Vagina (tissue), 2 donors: ENCODE data around the gene C4BPA. TPM values are rescaled to one million over a fixed set of nuclear protein-coding genes. Genes with fewer than 3 reads are reported as not detected.
A peak's percentile ranks its signal among the peaks of the same experiment; 100 is the strongest.

Source experiments
- DNase-seq, 2 donors: peaks; one replicate each; pipeline ENCODE4 v3.0.0-alpha.2; 2017; ENCODE audit errors: extremely low spot score in 2 of 2
- H3K27ac ChIP-seq: fragments of 200-600 bp; sonication (generic); one replicate; pipeline ENCODE4 v1.5.1; 2019
- H3K27me3 ChIP-seq: fragments of 200-600 bp; sonication (generic); one replicate; pipeline ENCODE4 v1.5.1; 2019
- H3K36me3 ChIP-seq, 2 donors: fragments of 200-600 bp; sonication (generic); one replicate each; pipeline ENCODE4 v1.5.1; 2017 to 2019
- H3K4me1 ChIP-seq: fragments of 200-600 bp; sonication (generic); one replicate; pipeline ENCODE4 v1.5.1; 2019
- H3K4me3 ChIP-seq, 2 donors: fragments of 200-600 bp; sonication (generic); 1 replicate in 1 of 2; 2 replicates in 1 of 2; pipeline ENCODE4 v1.5.1; 2016 to 2019
- H3K9me3 ChIP-seq: fragments of 200-600 bp; sonication (generic); one replicate; pipeline ENCODE4 v1.5.1; 2019
- CTCF ChIP-seq, 3 experiments: fragments of 450-650 bp in 2 of 3; fragments of 200-600 bp in 1 of 3; sonication (generic) in 1 of 3; IDR thresholded peaks; one replicate each; pipeline ENCODE4 v1.5.1; 2017 to 2019; ENCODE audit warnings: antibody characterized with exemption in 3 of 3, mild to moderate bottlenecking in 2 of 3, moderate library complexity in 2 of 3
- POLR2A ChIP-seq, 2 donors: fragments of 450-650 bp; IDR thresholded peaks; one replicate each; pipeline ENCODE4 v1.6.1; 2017; ENCODE audit warnings: antibody characterized with exemption in 2 of 2, mild to moderate bottlenecking in 2 of 2, moderate library complexity in 2 of 2
- POLR2AphosphoS5 ChIP-seq, 2 donors: sonication (generic); formaldehyde crosslinking; IDR thresholded peaks; one replicate each; pipeline ENCODE4 v1.9.0; 2017; ENCODE audit warnings: antibody characterized with exemption in 2 of 2, mild to moderate bottlenecking in 2 of 2, low read depth in 1 of 2; ENCODE audit not compliant: insufficient read depth in 1 of 2
- intact Hi-C: fragments of 100-400 bp; cut with DNase I; formaldehyde crosslinking; loops from one replicate; pipeline ENCODE4 v1.15.1; 2023
- total RNA-seq: library from RNA; depleted of rRNA; stranded (reverse); fragments of >200 nt; gene quantifications from one replicate; pipeline ENCODE4 v1.2.3, GENCODE V29; 2016

The C4BPA gene
- total RNA-seq, 1 donor from 2014 or later, result not detected

DNA sequence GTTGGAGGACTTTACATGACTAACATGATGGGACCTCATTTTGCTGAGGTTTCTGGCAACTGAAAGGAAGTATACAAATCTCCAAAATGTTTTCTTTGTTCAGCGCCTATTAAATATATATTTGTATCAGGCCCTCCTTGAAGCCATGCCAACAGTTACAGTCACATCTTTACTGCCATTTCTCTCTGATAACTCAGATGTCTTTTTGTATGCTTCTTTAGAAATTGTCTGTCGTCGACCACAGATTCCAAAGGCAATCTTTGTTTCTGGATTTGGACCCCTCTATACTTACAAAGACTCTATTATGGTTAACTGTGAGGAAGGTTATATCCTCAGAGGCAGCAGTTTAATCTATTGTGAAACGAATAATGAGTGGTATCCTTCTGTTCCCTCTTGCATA lies 69.4 kb downstream of the C4BPA start:
- intact Hi-C loops, result no loop called here
- H3K4me1 ChIP-seq, result no peaks in the 10 kb centered on the region
- H3K27ac ChIP-seq, result no peak overlapping the region
- no peak for DNase-seq
- H3K4me3 ChIP-seq, result no peak overlapping the region
- H3K9me3 ChIP-seq, result no peaks in the 10 kb centered on the region
- TF ChIP-seq POLR2A (IDR thresholded peaks at IDR 0.05), result no peak
- no peak for TF ChIP-seq POLR2AphosphoS5 (IDR thresholded peaks at IDR 0.05; ENCODE audit: insufficient read depth in 1 of 2, low read depth in 1 of 2)
- no peak for TF ChIP-seq CTCF (IDR thresholded peaks at IDR 0.05)
- H3K36me3 ChIP-seq, result no peaks in the 10 kb centered on the region
- H3K27me3 ChIP-seq, result no peaks in the 10 kb centered on the region

- Histone ChIP-seq H3K27me3 (no peaks in the 10 kb centered on the region), H3K4me1 (no peaks in the 10 kb centered on the region), H3K4me3 (no peak overlapping the region), H3K27ac (no peak overlapping the region), H3K9me3 (no peaks in the 10 kb centered on the region), H3K36me3 (no peaks in the 10 kb centered on the region)
- no peak for DNase-seq
- TF ChIP-seq POLR2A (IDR thresholded peaks at IDR 0.05), result no peak
- intact Hi-C loops, result no loop called here
These were observed 70.9 kb downstream of the C4BPA start for GRCh38 chr1:207174913-207175312.

DNA sequence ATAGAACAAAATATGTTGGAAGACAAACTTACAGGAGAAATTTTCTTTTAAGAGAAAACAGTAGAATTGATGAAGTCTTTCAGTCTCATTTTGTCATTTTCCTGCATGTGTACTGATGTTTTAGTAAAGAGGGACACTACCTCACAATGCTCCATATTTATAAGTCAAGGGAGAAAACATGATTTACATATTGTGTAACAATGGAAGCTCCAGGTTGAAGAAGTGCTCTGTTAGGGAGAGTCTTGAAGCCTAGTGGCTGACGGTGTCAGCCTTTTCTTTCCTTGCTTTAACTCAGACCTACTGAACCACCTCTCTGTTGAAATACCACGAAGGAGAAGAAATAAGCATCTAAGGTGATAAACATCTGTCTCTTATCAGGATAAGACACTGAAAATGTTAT lies 75.0 kb downstream of the C4BPA start:
- H3K9me3 ChIP-seq, result no peaks in the 10 kb centered on the region
- TF ChIP-seq POLR2AphosphoS5 (IDR thresholded peaks at IDR 0.05; ENCODE audit: insufficient read depth in 1 of 2, low read depth in 1 of 2), result no peak
- TF ChIP-seq CTCF (IDR thresholded peaks at IDR 0.05), result no peak
- TF ChIP-seq POLR2A (IDR thresholded peaks at IDR 0.05), result no peak
- no peaks in the 10 kb centered on the region for H3K4me1 ChIP-seq
- DNase-seq, result no peak
- H3K27ac ChIP-seq, result no peak overlapping the region
- H3K4me3 ChIP-seq, result no peak overlapping the region
- no peaks in the 10 kb centered on the region for H3K36me3 ChIP-seq
- intact Hi-C loops, result no loop called here
- no peaks in the 10 kb centered on the region for H3K27me3 ChIP-seq

GRCh38 chr1:207181847-207182246 lies 77.8 kb downstream of the C4BPA start:
- H3K9me3 ChIP-seq, result no peaks in the 10 kb centered on the region
- TF ChIP-seq POLR2AphosphoS5 (IDR thresholded peaks at IDR 0.05; ENCODE audit: insufficient read depth in 1 of 2, low read depth in 1 of 2) (no peak), CTCF (IDR thresholded peaks at IDR 0.05) (no peak), POLR2A (IDR thresholded peaks at IDR 0.05) (no peak)
- no peaks in the 10 kb centered on the region for H3K27me3 ChIP-seq
- intact Hi-C loops, result no loop called here
- H3K36me3 ChIP-seq, result no peaks in the 10 kb centered on the region
- no peaks in the 10 kb centered on the region for H3K4me1 ChIP-seq
- H3K4me3 ChIP-seq, result no peak overlapping the region
- no peak overlapping the region for H3K27ac ChIP-seq
- DNase-seq, result no peak

DNA sequence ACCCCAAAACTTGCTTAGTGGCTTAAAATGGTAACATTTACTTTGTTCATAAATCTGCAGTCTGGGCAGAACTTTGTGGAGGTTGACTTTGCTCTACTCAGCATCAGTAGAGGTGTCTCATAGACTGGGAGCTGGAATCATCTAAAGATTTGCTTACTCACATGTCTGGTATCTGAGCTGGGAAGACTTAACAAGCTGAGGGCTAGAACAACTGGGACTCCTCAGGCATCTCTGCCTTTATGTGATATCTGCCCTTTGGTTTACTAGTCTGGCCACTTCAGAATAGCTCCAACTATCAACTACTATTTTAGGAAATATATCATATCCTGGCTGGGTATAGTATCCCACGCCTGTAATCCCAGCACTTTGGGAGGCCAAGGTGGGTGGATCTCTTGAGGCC lies 82.5 kb downstream of the C4BPA start:
- Histone ChIP-seq H3K9me3 (no peaks in the 10 kb centered on the region), H3K36me3 (no peaks in the 10 kb centered on the region), H3K27ac (no peak overlapping the region), H3K4me1 (no peaks in the 10 kb centered on the region), H3K4me3 (no peak overlapping the region), H3K27me3 (no peaks in the 10 kb centered on the region)
- intact Hi-C loops, result no loop called here
- TF ChIP-seq CTCF (IDR thresholded peaks at IDR 0.05) (no peak), POLR2AphosphoS5 (IDR thresholded peaks at IDR 0.05; ENCODE audit: insufficient read depth in 1 of 2, low read depth in 1 of 2) (no peak), POLR2A (IDR thresholded peaks at IDR 0.05) (no peak)
- DNase-seq, result no peak

DNA sequence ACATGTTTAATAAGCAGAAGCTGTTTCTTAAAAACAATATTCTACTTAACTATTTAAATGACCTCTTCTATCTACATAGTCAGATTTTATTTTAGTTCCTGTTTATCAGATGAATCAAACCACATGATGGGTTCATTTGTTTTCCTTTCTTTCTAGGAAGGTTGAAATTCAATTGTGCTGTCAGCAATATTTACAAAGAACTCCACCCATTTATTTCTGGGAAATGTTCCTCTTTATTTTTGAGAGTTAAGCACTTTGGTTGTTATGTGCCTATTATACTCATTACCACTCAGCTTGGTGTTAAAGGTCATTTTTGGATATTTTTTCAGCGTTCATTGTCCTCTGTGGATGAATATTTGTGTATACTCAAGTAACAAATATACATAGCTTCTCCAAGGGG lies 84.9 kb downstream of the C4BPA start:
- Histone ChIP-seq H3K27me3 (no peaks in the 10 kb centered on the region), H3K9me3 (no peaks in the 10 kb centered on the region), H3K36me3 (no peaks in the 10 kb centered on the region), H3K4me3 (no peak overlapping the region), H3K4me1 (no peaks in the 10 kb centered on the region), H3K27ac (no peak overlapping the region)
- DNase-seq, result no peak
- intact Hi-C loops, result no loop called here
- TF ChIP-seq CTCF (IDR thresholded peaks at IDR 0.05) (no peak), POLR2AphosphoS5 (IDR thresholded peaks at IDR 0.05; ENCODE audit: insufficient read depth in 1 of 2, low read depth in 1 of 2) (peak in 1 of 2 donors; percentile 13)
